Endodermal cell (in vitro differentiated cells): Measurements from ENCODE around the gene CDHR3. TPM values are rescaled to one million over a fixed set of nuclear protein-coding genes. Genes with fewer than 3 reads are reported as not detected.

ENCODE experiments used
- DNase-seq: peaks from one replicate; pipeline ENCODE4 v3.0.0-alpha.2; 2017
- H3K27ac ChIP-seq: 2 replicates; pipeline ENCODE4 v1.5.1; 2013; ENCODE audit warnings: mild to moderate bottlenecking, low read depth, low read length, moderate library complexity
- H3K27me3 ChIP-seq: 2 replicates; pipeline ENCODE4 v1.6.1; 2013; ENCODE audit warnings: mild to moderate bottlenecking, low read length, moderate library complexity; ENCODE audit not compliant: insufficient read depth, control insufficient read depth, poor library complexity, severe bottlenecking
- H3K36me3 ChIP-seq: 2 replicates; pipeline ENCODE4 v1.7.0; 2013; ENCODE audit warnings: mild to moderate bottlenecking, low read length, moderate library complexity; ENCODE audit not compliant: control insufficient read depth, insufficient read depth
- H3K4me1 ChIP-seq: one replicate; pipeline ENCODE4 v1.7.0; 2013; ENCODE audit warnings: low read length; ENCODE audit not compliant: control insufficient read depth, insufficient read depth
- H3K4me3 ChIP-seq: 2 replicates; pipeline ENCODE4 v1.5.1; 2013; ENCODE audit warnings: mild to moderate bottlenecking, low read length, moderate library complexity
- H3K9ac ChIP-seq: 2 replicates; pipeline ENCODE4 v1.6.1; 2013; ENCODE audit warnings: mild to moderate bottlenecking, low read length, moderate library complexity; ENCODE audit not compliant: poor library complexity, severe bottlenecking; ENCODE audit errors: extremely low read depth
- H3K9me3 ChIP-seq: 2 replicates; pipeline ENCODE4 v1.6.1; 2013; ENCODE audit warnings: mild to moderate bottlenecking, low read length, moderate library complexity; ENCODE audit not compliant: control insufficient read depth
- H3K27ac Mint-ChIP-seq: 2 replicates; pipeline ENCODE4 v1.8.0; 2020; ENCODE audit warnings: mixed read lengths
- H3K27me3 Mint-ChIP-seq: 2 replicates; pipeline ENCODE4 v1.8.0; 2021; ENCODE audit warnings: mild to moderate bottlenecking, mixed read lengths; ENCODE audit not compliant: insufficient read depth
- H3K36me3 Mint-ChIP-seq: 2 replicates; pipeline ENCODE4 v1.8.0; 2020; ENCODE audit warnings: low read depth, mixed read lengths
- H3K4me1 Mint-ChIP-seq: 2 replicates; pipeline ENCODE4 v1.8.0; 2020; ENCODE audit warnings: mixed read lengths
- H3K4me3 Mint-ChIP-seq: 2 replicates; pipeline ENCODE4 v1.8.0; 2020; ENCODE audit warnings: mild to moderate bottlenecking, moderate library complexity, mixed read lengths
- H3K9me3 Mint-ChIP-seq: 2 replicates; pipeline ENCODE4 v1.8.0; 2020; ENCODE audit warnings: mild to moderate bottlenecking, mixed read lengths
- WGBS, 2 experiments: methylation state at CpG; one replicate each; pipeline versions ENCODE4 v1.1.5 to v1.1.7; 2013; ENCODE audit warnings: missing lambda C conversion rate in 2 of 2, mixed read lengths in 1 of 2; ENCODE audit not compliant: insufficient coverage in 1 of 2, insufficient read length in 1 of 2; 5-methylcytosine and 5-hydroxymethylcytosine counted together
- total RNA-seq, 2 donors: library from RNA; stranded (reverse); fragmentation: NEBNext Ultra II Directional in 1 of 2; extraction: Animal tissue kit (Norgen Biotek cat#: 25700) in 1 of 2; gene quantifications; 2 replicates in 1 of 2; 3 replicates in 1 of 2; pipeline ENCODE4 v1.2.1, GENCODE V29; 2021
- TF ChIP-seq, protein P1 (sequence below): fragments of 200-600 bp; sonication (generic); conservative IDR thresholded peaks from 2 replicates; pipeline ENCODE4 v1.5.0; 2021; ENCODE audit warnings: antibody characterized with exemption, mild to moderate bottlenecking

CDHR3 gene
- total RNA-seq, 2 donors from 2014 or later = 7.5 to 16.1 TPM

DNA sequence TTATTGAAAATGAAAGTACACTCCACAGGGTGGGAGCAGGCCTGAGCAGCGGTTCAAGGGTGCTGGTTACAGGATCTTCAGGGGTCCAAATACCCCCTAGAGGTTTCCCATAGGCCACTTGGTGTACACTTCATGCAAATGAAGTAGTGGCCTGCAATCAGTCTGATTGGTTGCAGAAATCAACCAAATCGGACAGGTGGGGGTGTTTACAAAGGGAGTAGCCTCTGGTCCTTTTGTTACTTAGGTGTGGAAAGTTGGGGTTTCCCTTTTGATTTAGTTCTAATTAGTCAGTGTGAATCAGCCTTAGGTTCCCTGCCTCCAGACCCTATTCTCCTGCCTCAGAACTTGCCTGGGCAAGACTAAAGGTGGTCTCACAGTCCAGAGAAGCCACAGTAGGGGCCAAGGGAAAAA is 99.5 kb downstream of the CDHR3 start:
- peaks cover 6% of the 10 kb centered on the region for H3K4me1 Mint-ChIP-seq
- Histone ChIP-seq H3K27ac (no peak overlapping the region), H3K9me3 (peaks cover 5% of the 10 kb centered on the region), H3K36me3 (no peaks in the 10 kb centered on the region), H3K9ac (no peak overlapping the region), H3K4me3 (no peak overlapping the region), H3K27me3 (no peaks in the 10 kb centered on the region), H3K4me1 (peaks cover 7% of the 10 kb centered on the region)
- no peak for DNase-seq
- no peak overlapping the region for H3K27ac Mint-ChIP-seq
- TF ChIP-seq, protein P1, sequence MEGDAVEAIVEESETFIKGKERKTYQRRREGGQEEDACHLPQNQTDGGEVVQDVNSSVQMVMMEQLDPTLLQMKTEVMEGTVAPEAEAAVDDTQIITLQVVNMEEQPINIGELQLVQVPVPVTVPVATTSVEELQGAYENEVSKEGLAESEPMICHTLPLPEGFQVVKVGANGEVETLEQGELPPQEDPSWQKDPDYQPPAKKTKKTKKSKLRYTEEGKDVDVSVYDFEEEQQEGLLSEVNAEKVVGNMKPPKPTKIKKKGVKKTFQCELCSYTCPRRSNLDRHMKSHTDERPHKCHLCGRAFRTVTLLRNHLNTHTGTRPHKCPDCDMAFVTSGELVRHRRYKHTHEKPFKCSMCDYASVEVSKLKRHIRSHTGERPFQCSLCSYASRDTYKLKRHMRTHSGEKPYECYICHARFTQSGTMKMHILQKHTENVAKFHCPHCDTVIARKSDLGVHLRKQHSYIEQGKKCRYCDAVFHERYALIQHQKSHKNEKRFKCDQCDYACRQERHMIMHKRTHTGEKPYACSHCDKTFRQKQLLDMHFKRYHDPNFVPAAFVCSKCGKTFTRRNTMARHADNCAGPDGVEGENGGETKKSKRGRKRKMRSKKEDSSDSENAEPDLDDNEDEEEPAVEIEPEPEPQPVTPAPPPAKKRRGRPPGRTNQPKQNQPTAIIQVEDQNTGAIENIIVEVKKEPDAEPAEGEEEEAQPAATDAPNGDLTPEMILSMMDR = no peak
- no peaks in the 10 kb centered on the region for H3K27me3 Mint-ChIP-seq
- H3K4me3 Mint-ChIP-seq = no peak overlapping the region
- peaks cover 13% of the 10 kb centered on the region for H3K9me3 Mint-ChIP-seq
- 88 to 94% methylated on average over 1 to 2 of the region's 2 CpGs for WGBS, 2 experiments
- H3K36me3 Mint-ChIP-seq = no peaks in the 10 kb centered on the region

DNA sequence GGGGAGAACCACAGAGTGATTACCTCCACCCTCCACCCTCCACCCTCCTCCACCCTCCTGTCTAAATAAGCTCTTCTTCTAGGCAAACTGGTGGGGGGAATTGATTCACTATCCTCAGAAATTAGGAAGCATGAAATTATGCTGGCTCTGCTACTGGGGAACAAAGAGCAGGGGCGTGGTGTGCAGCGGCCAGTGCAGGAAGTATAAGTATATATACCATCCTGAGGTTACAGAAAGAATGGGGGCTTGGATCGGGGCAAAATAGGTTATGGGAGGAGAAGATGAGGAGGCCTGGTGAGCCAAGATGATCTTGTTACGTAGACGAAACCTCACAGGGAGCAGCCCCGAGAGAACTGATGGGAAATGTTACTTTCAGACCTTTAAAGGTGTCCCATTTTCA is 100.0 kb downstream of the CDHR3 start:
- no peaks in the 10 kb centered on the region for H3K27me3 ChIP-seq
- no peak overlapping the region for H3K27ac ChIP-seq
- peak overlapping the region; percentile 68 for H3K27ac Mint-ChIP-seq
- H3K9me3 ChIP-seq = peaks cover 5% of the 10 kb centered on the region
- H3K36me3 ChIP-seq = no peaks in the 10 kb centered on the region
- peak; percentile 20 for DNase-seq
- no peaks in the 10 kb centered on the region for H3K27me3 Mint-ChIP-seq
- no peak overlapping the region for H3K9ac ChIP-seq
- H3K4me3 Mint-ChIP-seq = no peak overlapping the region
- TF ChIP-seq, protein P1 = no peak
- no peaks in the 10 kb centered on the region for H3K36me3 Mint-ChIP-seq
- no peak overlapping the region for H3K4me3 ChIP-seq
- peaks cover 13% of the 10 kb centered on the region for H3K9me3 Mint-ChIP-seq
- 86 to 97% methylated on average over 6 of the region's 6 CpGs for WGBS, 2 experiments
- peaks cover 6% of the 10 kb centered on the region for H3K4me1 Mint-ChIP-seq
- H3K4me1 ChIP-seq = peaks cover 7% of the 10 kb centered on the region

DNA sequence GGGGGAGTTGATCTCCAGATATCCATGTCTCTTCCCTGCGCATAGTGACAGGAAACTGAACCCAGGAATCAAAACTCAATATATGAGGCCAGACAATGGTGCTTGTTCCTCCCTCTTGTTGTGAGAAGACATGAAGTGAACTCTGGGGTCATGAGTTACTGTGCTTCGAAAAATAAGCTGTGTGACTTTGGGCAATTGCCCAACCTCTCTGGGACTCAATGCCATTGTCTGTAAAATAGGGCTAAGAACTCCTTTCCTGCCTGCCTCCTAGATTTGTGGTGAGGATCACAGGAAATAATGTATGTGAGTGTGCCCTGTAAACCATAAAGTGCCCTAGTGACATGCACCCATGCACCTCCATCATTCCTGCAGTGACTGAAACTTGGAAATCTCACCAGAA is 100.6 kb downstream of the CDHR3 start:
- DNase-seq = no peak
- Mint-ChIP-seq H3K4me1 (peaks cover 6% of the 10 kb centered on the region), H3K9me3 (peaks cover 13% of the 10 kb centered on the region)

More for the DNA sequence above, 100.6 kb downstream of the CDHR3 start:
- Histone ChIP-seq H3K9me3 (peaks cover 5% of the 10 kb centered on the region), H3K4me3 (no peak overlapping the region), H3K27me3 (no peaks in the 10 kb centered on the region), H3K27ac (no peak overlapping the region), H3K4me1 (peaks cover 7% of the 10 kb centered on the region), H3K9ac (no peak overlapping the region), H3K36me3 (no peaks in the 10 kb centered on the region)
- H3K36me3 Mint-ChIP-seq = no peaks in the 10 kb centered on the region
- no peaks in the 10 kb centered on the region for H3K27me3 Mint-ChIP-seq
- no peak overlapping the region for H3K27ac Mint-ChIP-seq
- whole genome bisulfite sequencing, 2 experiments = 92 to 94% methylated on average over 2 of the region's 2 CpGs
- no peak overlapping the region for H3K4me3 Mint-ChIP-seq
- TF ChIP-seq, protein P1 = no peak
